ENCODE results near the gene SNAI1. TPM values are rescaled to one million over a fixed set of nuclear protein-coding genes. Genes with fewer than 3 reads are reported as not detected.
"Not testable (repeated sequence)": the region's sequence is repeated elsewhere in the genome, so short reads cannot be mapped to it uniquely, and the experiment has no call there.

The SNAI1 gene
- total and polyA plus RNA-seq, 9 donors: 0.95 to 9.0 (median 1.7) TPM

GRCh38 chr20:49948809-49949507 is 33.8 kb upstream of the SNAI1 start:
- H3K4me1 ChIP-seq (ENCODE audit: insufficient read depth): no peaks in the 10 kb centered on the region
- no peaks in the 10 kb centered on the region for H3K9me3 ChIP-seq
- intact Hi-C loops (cut with DNase I): no loop called here
- TF ChIP-seq, protein P1, sequence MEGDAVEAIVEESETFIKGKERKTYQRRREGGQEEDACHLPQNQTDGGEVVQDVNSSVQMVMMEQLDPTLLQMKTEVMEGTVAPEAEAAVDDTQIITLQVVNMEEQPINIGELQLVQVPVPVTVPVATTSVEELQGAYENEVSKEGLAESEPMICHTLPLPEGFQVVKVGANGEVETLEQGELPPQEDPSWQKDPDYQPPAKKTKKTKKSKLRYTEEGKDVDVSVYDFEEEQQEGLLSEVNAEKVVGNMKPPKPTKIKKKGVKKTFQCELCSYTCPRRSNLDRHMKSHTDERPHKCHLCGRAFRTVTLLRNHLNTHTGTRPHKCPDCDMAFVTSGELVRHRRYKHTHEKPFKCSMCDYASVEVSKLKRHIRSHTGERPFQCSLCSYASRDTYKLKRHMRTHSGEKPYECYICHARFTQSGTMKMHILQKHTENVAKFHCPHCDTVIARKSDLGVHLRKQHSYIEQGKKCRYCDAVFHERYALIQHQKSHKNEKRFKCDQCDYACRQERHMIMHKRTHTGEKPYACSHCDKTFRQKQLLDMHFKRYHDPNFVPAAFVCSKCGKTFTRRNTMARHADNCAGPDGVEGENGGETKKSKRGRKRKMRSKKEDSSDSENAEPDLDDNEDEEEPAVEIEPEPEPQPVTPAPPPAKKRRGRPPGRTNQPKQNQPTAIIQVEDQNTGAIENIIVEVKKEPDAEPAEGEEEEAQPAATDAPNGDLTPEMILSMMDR (IDR thresholded peaks at IDR 0.05): no peak
- TF ChIP-seq EP300 (IDR thresholded peaks at IDR 0.05): no peak
- TF ChIP-seq POLR2A (IDR thresholded peaks at IDR 0.05): no peak
- no peak overlapping the region for H3K4me3 ChIP-seq
- DNase-seq: no peak
- no peaks in the 10 kb centered on the region for H3K36me3 ChIP-seq
- 90 to 91% (median 91%) methylated on average over 11 of the region's 11 CpGs for WGBS, 3 donors
- no peaks in the 10 kb centered on the region for H3K27me3 ChIP-seq
- no peak overlapping the region for H3K27ac ChIP-seq

DNA sequence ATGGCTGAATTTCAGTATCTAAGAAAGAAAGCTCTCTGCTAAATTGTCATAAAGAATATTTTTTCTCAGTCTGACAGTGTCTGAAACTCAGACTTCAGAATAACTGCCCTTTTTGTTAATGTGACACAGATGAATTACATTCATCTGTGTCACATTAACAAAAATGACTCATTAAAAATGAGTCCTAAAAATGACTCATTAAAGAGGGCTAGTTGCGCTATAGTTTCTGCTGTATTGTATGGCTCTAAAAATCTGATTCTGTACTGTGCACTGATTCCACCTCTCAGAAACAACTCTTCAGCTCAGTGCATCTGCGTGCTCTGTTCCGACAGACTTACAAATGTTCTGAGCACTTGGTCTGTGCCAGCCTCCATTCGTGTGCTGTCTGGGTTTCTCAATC is 31.6 kb upstream of the SNAI1 start:
- WGBS, 3 donors: 84 to 90% (median 90%) methylated on average over 4 of the region's 4 CpGs
- Histone ChIP-seq H3K27me3 (no peaks in the 10 kb centered on the region), H3K4me1 (ENCODE audit: insufficient read depth) (no peaks in the 10 kb centered on the region), H3K27ac (no peak overlapping the region), H3K4me3 (no peak overlapping the region), H3K9me3 (no peaks in the 10 kb centered on the region), H3K36me3 (no peaks in the 10 kb centered on the region)
- no peak for DNase-seq
- intact Hi-C loops (cut with DNase I): no loop called here
- TF ChIP-seq POLR2A (IDR thresholded peaks at IDR 0.05): no peak

- Histone ChIP-seq H3K9me3 (no peaks in the 10 kb centered on the region), H3K4me3 (no peak overlapping the region), H3K4me1 (ENCODE audit: insufficient read depth) (no peaks in the 10 kb centered on the region), H3K36me3 (no peaks in the 10 kb centered on the region), H3K27ac (no peak overlapping the region), H3K27me3 (no peaks in the 10 kb centered on the region)
- WGBS, 3 donors: 87 to 91% (median 89%) methylated on average over 3 of the region's 3 CpGs
- intact Hi-C loops (cut with DNase I): no loop called here
- TF ChIP-seq EP300 (IDR thresholded peaks at IDR 0.05) (no peak), POLR2A (IDR thresholded peaks at IDR 0.05) (no peak)
- TF ChIP-seq, protein P1 (IDR thresholded peaks at IDR 0.05): no peak
- DNase-seq: no peak
These were observed 27.6 kb upstream of the SNAI1 start for GRCh38 chr20:49955167-49955566.

- H3K4me3 ChIP-seq; H3K27me3 ChIP-seq; H3K9me3 ChIP-seq; DNase-seq; H3K27ac ChIP-seq; H3K4me1 ChIP-seq (ENCODE audit: insufficient read depth); H3K36me3 ChIP-seq; intact Hi-C loops (cut with DNase I): not testable (repeated sequence)
- WGBS, 3 donors: 87 to 89% (median 88%) methylated on average over 12 of the region's 12 CpGs
These were observed 26.9 kb upstream of the SNAI1 start for GRCh38 chr20:49955830-49956396.

DNA sequence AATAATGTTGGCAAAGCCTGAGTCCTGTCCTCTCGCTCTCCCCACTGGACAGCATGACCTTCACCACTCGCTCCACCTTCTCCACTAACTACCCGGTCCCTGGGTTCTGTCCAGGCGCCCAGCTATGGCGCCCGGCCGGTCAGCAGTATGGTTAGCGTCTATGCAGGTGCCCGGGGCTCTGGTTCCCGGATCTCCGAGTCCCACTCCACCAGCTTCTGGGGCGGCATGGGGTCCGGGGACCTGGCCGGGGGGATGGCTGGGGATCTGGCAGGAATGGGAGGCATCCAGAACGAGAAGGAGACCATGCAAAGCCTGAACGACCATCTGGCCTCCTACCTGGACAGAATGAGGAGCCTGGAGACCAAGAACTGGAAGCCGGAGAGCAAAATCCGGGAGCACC is 26.1 kb upstream of the SNAI1 start:
- intact Hi-C loops (cut with DNase I): no loop called here
- TF ChIP-seq, protein P1 (IDR thresholded peaks at IDR 0.05): no peak
- TF ChIP-seq POLR2A (IDR thresholded peaks at IDR 0.05): no peak
- no peak for TF ChIP-seq EP300 (IDR thresholded peaks at IDR 0.05)
- 92 to 96% (median 95%) methylated on average over 18 of the region's 18 CpGs for WGBS, 3 donors
- H3K4me1 ChIP-seq (ENCODE audit: insufficient read depth): no peaks in the 10 kb centered on the region
- no peak for DNase-seq
- H3K9me3 ChIP-seq: no peaks in the 10 kb centered on the region
- no peaks in the 10 kb centered on the region for H3K27me3 ChIP-seq
- H3K27ac ChIP-seq: no peak overlapping the region
- H3K36me3 ChIP-seq: no peaks in the 10 kb centered on the region
- H3K4me3 ChIP-seq: no peak overlapping the region

DNA sequence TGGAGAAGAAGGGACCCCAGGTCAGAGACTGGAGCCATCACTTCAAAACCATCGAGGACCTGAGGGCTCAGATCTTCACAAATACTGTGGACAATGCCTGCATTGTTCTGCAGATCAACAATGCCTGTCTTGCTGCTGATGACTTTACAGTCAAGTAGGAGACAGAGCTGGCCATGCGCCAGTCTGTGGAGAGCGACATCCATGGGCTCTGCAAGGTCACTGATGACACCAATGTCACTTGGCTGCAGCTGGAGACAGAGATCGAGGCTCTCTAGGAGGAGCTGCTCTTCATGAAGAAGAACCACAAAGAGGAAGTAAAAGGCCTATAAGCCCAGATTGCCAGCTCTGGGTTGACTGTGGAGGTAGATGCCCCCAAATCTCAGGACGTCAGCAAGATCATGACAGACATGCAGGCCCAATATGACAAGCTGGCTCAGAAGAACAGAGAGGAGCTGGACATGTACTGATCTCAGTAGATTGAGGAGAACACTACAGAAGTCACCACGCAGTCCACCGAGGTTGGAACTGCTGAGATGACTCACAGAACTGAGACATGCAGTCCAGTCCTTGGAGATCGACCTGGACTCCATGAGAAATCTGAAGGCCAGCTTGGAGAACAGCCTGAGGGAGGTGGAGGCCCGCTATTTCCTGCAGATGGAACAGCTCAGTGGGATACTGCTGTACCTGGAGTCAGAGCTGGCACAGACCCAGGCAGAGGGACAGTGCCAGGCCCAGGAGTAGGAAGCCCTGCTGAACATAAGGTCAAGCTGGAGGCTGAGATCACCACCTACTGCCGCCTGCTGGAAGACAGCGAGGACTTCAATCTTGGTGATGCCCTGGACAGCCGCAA is 25.5 kb upstream of the SNAI1 start:
- DNase-seq; H3K9me3 ChIP-seq; H3K36me3 ChIP-seq; H3K4me1 ChIP-seq (ENCODE audit: insufficient read depth); intact Hi-C loops (cut with DNase I); H3K4me3 ChIP-seq; H3K27me3 ChIP-seq; H3K27ac ChIP-seq: not testable (repeated sequence)
- WGBS, 3 donors: 91 to 95% (median 94%) methylated on average over 12 of the region's 12 CpGs

Measured in ovary (tissue), 9 donors.